Left lung (tissue), 10 donors: ENCODE data around the gene GAL. TPM values are rescaled to one million over a fixed set of nuclear protein-coding genes. Genes with fewer than 3 reads are reported as not detected.

Experiments
- ATAC-seq: fragments of 200-7000 bp; cut with Tn5 transposase; one replicate; pipeline ENCODE4 v1.9.1; 2020; ENCODE audit warnings: moderate library complexity
- DNase-seq, 4 donors: peaks; one replicate each; pipeline ENCODE4 v3.0.0-alpha.2; 2013 to 2020
- H3K27ac ChIP-seq, 2 donors: fragments of 200-600 bp; sonication (generic) in 1 of 2; one replicate each; pipeline versions ENCODE4 v1.5.0 to v1.8.0; 2020 to 2021
- H3K27me3 ChIP-seq, 2 donors: fragments of 200-600 bp; sonication (generic) in 1 of 2; one replicate each; pipeline versions ENCODE4 v1.5.0 to v1.8.0; 2020 to 2021
- H3K36me3 ChIP-seq, 2 donors: fragments of 200-600 bp; sonication (generic) in 1 of 2; one replicate each; pipeline versions ENCODE4 v1.5.0 to v1.8.0; 2020 to 2021
- H3K4me1 ChIP-seq, 2 donors: fragments of 200-600 bp; one replicate each; pipeline ENCODE4 v1.8.0; 2021
- H3K4me3 ChIP-seq, 2 donors: fragments of 200-600 bp; sonication (generic) in 1 of 2; one replicate each; pipeline versions ENCODE4 v1.5.0 to v1.8.0; 2020 to 2021; ENCODE audit warnings: mild to moderate bottlenecking in 1 of 2
- H3K9me3 ChIP-seq, 2 donors: fragments of 200-600 bp; sonication (generic) in 1 of 2; one replicate each; pipeline versions ENCODE4 v1.5.0 to v1.8.0; 2020 to 2021
- CTCF ChIP-seq, 2 donors: fragments of 200-600 bp; sonication (generic) in 1 of 2; IDR thresholded peaks; one replicate each; pipeline versions ENCODE4 v1.5.0 to v1.8.0; 2021; ENCODE audit warnings: antibody characterized with exemption in 2 of 2
- intact Hi-C, 2 donors: fragments of 100-400 bp; cut with DNase I; formaldehyde crosslinking; loops; one replicate each; pipeline versions ENCODE4 v1.11.2 to v1.14.2; 2022
- polyA plus RNA-seq, 6 donors: library from polyadenylated mRNA; unstranded; fragments of 120-200 nt; gene quantifications; one replicate each; pipeline ENCODE4 v1.2.1, GENCODE V29; 2013; ENCODE audit not compliant: insufficient read length in 6 of 6
- total RNA-seq, 2 donors: library from RNA; stranded (reverse); fragmentation: NEBNext Ultra II Directional; extraction: Animal tissue kit (Norgen Biotek cat#: 25700); gene quantifications; one replicate each; pipeline ENCODE4 v1.2.1, GENCODE V29; 2021
- donor health status: DM: no; HTN: yes; CAD: no.
- donor health status: DM: no; HTN: no; CAD: no.

The GAL gene
- total and polyA plus RNA-seq, 8 donors: 0.15 to 1.4 TPM; not detected in 6

GRCh38 chr11:68659158-68659921 is 25.0 kb upstream of the GAL start:
- intact Hi-C loops: no loop called here

GRCh38 chr11:68660066-68660810 is 24.1 kb upstream of the GAL start:
- intact Hi-C loops: no loop called here
- TF ChIP-seq CTCF (IDR thresholded peaks at IDR 0.05): no peak

More at GRCh38 chr11:68659158-68659921, 25.0 kb upstream of the GAL start:
- ATAC-seq (peak; percentile 67), DNase-seq (peak; percentile 57 to 89 (median 74))
- no peak for TF ChIP-seq CTCF (IDR thresholded peaks at IDR 0.05)
- Histone ChIP-seq H3K9me3 (no peaks in the 10 kb centered on the region), H3K4me1 (no peaks in the 10 kb centered on the region), H3K27me3 (peaks cover 0 to 20% of the 10 kb centered on the region in 2 donors), H3K36me3 (no peaks in the 10 kb centered on the region), H3K27ac (no peak overlapping the region), H3K4me3 (no peak overlapping the region)

GRCh38 chr11:68661014-68661413 is 23.3 kb upstream of the GAL start:
- intact Hi-C loops: no loop called here
- Histone ChIP-seq H3K36me3 (no peaks in the 10 kb centered on the region), H3K27ac (no peak overlapping the region), H3K4me1 (no peaks in the 10 kb centered on the region), H3K27me3 (peaks cover 0 to 37% of the 10 kb centered on the region in 2 donors), H3K9me3 (no peaks in the 10 kb centered on the region), H3K4me3 (no peak overlapping the region)
- DNase-seq (peak in 1 of 4 donors; percentile 65), ATAC-seq (no peak)
- no peak for TF ChIP-seq CTCF (IDR thresholded peaks at IDR 0.05)

More at GRCh38 chr11:68660066-68660810, 24.1 kb upstream of the GAL start:
- H3K27me3 ChIP-seq: peaks cover 0 to 29% of the 10 kb centered on the region in 2 donors
- ATAC-seq (no peak), DNase-seq (peak in 2 of 4 donors; percentile 25 to 45)
- no peaks in the 10 kb centered on the region for H3K9me3 ChIP-seq
- H3K4me1 ChIP-seq: no peaks in the 10 kb centered on the region
- no peaks in the 10 kb centered on the region for H3K36me3 ChIP-seq
- H3K27ac ChIP-seq: no peak overlapping the region
- no peak overlapping the region for H3K4me3 ChIP-seq

GRCh38 chr11:68661697-68662603 is 22.4 kb upstream of the GAL start:
- Histone ChIP-seq H3K27me3 (peaks cover 0 to 45% of the 10 kb centered on the region in 2 donors), H3K9me3 (no peaks in the 10 kb centered on the region), H3K36me3 (no peaks in the 10 kb centered on the region), H3K4me3 (no peak overlapping the region), H3K4me1 (no peaks in the 10 kb centered on the region), H3K27ac (no peak overlapping the region)
- TF ChIP-seq CTCF (IDR thresholded peaks at IDR 0.05): no peak
- DNase-seq (peak in 1 of 4 donors; percentile 27), ATAC-seq (no peak)
- intact Hi-C loops: no loop called here
